HG03135 (cell line): Measurements from ENCODE around the gene PTPRN2.
"Not testable (repeated sequence)": the region's sequence is repeated elsewhere in the genome, so short reads cannot be mapped to it uniquely, and the experiment has no call there.

ENCODE experiments used
- ATAC-seq: cut with Tn5 transposase; IDR thresholded peaks from one replicate; pipeline ENCODE4 v1.9.1; 2021; ENCODE audit warnings: mild to moderate bottlenecking, moderate library complexity; ENCODE audit not compliant: unreplicated experiment

Gene PTPRN2

DNA sequence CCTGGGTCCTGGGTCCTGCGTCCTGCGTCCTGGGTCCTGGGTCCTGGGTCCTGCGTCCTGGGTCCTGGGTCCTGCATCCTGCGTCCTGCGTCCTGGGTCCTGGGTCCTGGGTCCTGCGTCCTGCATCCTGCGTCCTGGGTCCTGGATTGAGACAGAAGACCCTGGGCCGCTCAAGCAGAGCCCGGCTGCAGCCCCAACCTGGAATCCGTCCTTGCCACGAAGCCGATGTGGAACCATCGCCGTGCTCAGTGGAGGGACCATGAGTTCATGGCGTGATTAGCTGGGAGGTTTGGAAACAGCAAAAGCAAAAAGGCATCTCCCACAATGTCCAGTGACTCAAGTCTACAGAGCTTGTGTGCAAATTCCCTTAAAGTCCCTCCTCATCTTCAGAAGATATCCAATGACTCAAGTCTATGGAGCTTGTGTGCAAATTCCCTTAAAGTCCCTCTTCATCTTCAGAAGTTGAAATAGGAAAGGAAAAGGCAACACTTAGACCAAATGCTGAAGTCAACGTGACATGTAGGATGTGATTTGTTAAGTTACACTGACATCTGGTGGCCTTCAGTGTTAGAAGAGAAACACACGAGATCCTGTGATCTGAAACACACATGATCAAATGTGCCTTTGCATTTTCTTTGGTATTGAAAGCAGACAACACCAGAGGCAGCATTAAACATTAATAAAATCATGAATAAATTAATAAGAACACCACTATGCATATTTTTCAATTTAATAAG, 179.9 kb downstream of the PTPRN2 start:
- ATAC-seq = no peak

- ATAC-seq = no peak
Observed at GRCh38 chr7:158406801-158407200, 180.8 kb downstream of the PTPRN2 start.

DNA sequence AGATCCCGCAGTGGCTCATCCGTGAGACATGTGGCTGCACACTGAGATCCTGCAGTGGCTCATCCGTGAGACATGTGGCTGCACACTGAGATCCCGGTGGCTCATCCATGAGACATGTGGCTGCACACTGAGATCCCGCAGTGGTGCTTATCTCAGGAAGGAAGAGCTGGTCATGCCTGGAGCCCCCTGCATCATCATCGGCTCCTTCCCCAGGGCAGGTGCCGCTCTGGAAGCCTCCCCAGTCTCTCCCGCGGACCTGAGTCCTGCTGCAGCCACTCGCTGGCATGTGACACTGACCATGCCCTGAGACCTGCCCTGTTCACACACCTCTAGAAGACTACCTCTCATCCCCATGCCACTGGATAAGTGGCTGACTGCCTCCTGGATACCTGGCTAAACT, 181.3 kb downstream of the PTPRN2 start:
- no peak for ATAC-seq

GRCh38 chr7:158405771-158406170, 181.9 kb downstream of the PTPRN2 start:
- not testable (repeated sequence) for ATAC-seq

DNA sequence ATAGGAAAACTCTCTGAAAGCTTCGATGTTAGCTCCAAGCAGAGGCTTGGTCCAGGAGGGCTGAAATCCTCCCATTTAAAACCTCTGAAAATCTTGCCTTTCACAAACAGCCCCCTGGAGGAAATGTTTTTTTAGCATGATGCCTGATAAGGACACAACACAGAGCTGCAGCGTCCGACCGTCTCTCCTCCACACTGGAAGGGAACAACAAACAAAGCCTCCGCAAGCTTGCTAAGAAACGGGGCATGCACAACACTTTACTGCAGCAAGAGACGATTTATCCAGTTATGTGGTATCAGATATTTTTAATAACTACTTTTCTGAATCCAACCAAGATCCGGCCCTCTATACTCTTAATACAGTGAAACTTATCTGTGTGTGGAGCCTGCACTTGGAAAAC, 182.3 kb downstream of the PTPRN2 start:
- no peak for ATAC-seq

GRCh38 chr7:158404031-158404761, 183.4 kb downstream of the PTPRN2 start:
- no peak for ATAC-seq

DNA sequence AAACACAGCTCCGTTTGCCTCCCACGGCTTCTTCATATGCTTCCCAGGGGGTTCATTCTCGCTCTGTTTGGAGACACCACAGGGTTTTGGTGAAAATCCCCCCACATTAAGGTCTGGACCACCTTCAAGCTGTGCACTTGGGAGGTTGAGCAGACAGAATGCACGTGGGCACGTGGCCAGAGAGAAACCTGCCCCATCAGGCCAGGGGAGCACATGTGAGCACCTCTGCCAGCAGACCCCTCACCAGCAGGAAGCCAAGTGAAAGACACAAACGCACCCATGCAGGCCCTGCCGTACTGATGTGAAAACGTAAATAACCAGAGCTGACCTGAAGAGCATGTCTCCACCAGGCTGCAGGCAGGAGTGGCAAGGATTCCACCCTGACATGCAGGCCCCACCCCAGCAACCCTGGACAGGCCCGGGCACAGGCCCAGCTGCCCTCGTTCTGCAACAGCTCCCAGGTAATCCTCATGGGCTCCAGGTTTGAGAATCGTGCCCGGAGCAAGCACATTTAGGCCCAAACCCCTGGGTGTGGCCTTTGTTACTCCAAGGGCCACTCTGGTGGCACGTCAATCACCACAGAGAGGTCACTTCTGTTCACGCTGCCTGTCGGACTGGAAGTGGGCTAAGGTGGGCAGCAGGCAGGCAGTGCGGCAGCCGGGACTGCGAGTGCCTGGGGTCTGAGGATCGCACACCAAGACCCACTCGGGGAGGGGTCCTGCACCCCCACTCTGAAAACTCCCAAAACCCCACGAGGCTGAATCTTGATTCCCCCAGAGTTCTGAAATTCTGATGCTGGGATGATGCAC, 184.4 kb downstream of the PTPRN2 start:
- ATAC-seq = no peak

DNA sequence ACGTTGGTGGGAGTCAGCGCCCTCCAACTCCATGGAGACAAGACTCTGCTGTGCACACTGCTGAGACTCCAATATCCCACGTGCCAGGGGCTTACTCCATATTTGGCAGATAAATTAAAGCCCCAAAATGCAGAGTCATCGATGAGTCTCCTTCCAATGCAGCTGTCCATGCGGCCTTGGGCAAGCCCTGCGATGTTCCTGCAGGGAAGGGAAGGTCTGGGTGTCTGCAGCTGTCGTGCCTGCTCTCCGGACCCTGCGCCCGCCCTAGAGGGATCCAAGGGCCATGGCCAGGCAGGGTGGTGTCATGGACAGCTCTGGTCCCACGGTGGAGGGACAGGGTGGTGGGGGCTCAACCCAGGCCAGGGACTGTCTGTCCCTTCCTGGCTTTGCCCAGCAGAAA, 185.2 kb downstream of the PTPRN2 start:
- no peak for ATAC-seq

DNA sequence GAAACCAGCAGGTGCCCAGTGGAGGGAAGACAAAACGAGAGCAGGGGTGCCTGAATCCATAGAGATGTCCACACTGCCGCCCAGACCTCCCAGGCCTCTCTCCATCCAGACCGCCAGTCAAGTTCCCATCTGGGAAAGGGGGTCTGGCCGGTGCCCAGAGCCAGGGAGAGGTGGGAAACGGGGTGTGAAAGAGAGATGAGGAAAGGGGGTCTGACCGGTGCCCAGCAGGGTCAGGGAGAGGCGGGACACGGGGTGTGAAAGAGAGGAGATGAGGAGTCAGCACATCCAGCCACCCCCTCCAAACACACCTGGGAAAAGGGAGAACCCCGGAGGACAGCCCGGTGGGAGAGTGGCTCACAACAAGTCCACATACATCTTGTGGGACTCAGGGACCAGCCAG, 185.8 kb downstream of the PTPRN2 start:
- no peak for ATAC-seq

- no peak for ATAC-seq
Observed at GRCh38 chr7:158401295-158401694, 186.3 kb downstream of the PTPRN2 start.

DNA sequence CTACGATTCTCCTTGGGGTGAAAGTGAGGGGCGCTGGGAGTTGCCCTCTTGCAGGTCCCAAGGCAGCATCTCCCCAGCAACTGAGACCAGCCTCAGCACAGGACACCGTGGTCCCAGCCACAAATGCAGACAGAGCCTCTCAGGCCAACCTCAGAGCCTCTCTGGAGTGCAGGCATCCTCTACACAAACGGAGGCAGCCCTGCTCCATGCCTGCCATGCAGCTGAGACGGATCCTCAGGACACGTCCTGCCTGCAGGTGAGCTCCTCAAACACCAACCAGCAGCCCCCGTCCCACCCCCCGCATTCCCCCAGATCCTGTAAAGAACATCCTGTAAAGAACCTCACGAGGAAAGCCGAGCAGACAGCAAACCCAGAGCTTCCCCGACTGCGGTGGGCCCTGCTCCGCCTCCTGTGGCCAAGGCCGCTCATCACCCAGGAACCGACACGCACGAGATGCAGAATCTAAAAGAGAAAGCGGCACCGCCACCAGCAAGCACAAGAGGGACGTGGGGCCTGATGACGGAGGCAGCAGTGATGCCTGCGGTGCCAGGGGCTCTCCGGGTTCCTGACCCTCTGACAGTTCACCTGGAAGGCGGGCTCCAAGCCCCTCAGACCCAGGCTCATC, 186.9 kb downstream of the PTPRN2 start:
- no peak for ATAC-seq

- ATAC-seq = no peak
Observed at GRCh38 chr7:158399762-158400161, 187.9 kb downstream of the PTPRN2 start.

DNA sequence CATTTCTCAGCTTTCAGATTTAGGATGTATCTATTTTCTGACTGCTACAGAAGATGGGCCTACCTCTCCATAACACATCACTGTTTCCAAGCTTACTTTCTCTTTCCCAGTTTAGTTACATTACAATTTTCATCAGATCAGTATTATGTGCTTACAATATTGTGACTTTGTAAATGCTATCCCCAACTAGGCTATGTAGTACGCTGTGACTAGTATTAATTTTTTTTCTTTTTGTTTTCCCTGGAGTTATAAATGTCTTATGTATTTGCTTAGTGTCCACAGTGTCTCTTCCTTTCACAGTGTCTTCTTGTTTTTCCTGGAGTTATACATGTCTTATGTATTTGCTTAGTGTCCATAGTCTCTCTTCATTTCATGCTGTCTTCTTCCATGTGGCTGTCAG, 188.9 kb downstream of the PTPRN2 start:
- ATAC-seq = no peak

DNA sequence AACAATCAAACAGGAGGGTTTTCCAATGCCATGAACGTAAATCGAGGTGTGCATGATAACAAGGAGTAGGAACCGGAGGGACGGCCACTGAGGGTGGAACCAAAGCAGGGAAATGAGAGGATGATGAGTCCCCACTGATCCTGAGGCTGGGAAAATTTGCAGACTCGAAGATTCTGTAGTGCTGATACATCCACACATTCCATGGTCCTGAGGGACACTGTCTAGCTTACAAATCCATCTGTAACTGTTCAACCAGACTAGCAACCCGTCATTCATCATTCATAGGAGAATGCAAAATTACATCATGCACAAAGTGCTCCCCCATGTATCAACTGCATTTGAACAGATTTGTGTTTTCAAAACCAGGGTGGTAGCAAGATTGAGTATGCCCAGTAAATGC, 189.7 kb downstream of the PTPRN2 start:
- ATAC-seq = no peak

- ATAC-seq = no peak
Observed at GRCh38 chr7:158396982-158397862, 190.4 kb downstream of the PTPRN2 start.

- ATAC-seq = no peak
Observed at GRCh38 chr7:158396301-158396905, 191.2 kb downstream of the PTPRN2 start.

- ATAC-seq = no peak
Observed at GRCh38 chr7:158395780-158396278, 191.8 kb downstream of the PTPRN2 start.

- no peak for ATAC-seq
Observed at GRCh38 chr7:158395349-158395748, 192.3 kb downstream of the PTPRN2 start.

GRCh38 chr7:158394936-158395335, 192.7 kb downstream of the PTPRN2 start:
- no peak for ATAC-seq
